Smooth muscle cell (in vitro differentiated cells): ENCODE measurements around the gene KREMEN2. TPM values are rescaled to one million over a fixed set of nuclear protein-coding genes. Genes with fewer than 3 reads are reported as not detected.

Experiments
- DNase-seq: peaks from one replicate; lab custom pipeline; 2025; ENCODE audit not compliant: unreplicated experiment; lab: John Stamatoyannopoulos, UW
- H2AFZ ChIP-seq: fragments of 200-600 bp; sonication (generic); 2 replicates; pipeline ENCODE4 v1.6.0; 2016; ENCODE audit warnings: antibody characterized with exemption, low read depth, mild to moderate bottlenecking
- H3F3A ChIP-seq: fragments of 200-600 bp; sonication (generic); 2 replicates; pipeline ENCODE4 v1.6.0; 2017; ENCODE audit warnings: antibody characterized with exemption, low read depth
- H3K27ac ChIP-seq: fragments of 200-600 bp; sonication (generic); 2 replicates; pipeline ENCODE4 v1.5.1; 2016; ENCODE audit warnings: low read depth, mild to moderate bottlenecking
- H3K27me3 ChIP-seq: fragments of 200-600 bp; sonication (generic); 2 replicates; pipeline ENCODE4 v1.6.1; 2016; ENCODE audit warnings: low read depth, mild to moderate bottlenecking
- H3K36me3 ChIP-seq: fragments of 200-600 bp; sonication (generic); 2 replicates; pipeline ENCODE4 v1.5.1; 2016; ENCODE audit warnings: low read depth
- H3K4me1 ChIP-seq: fragments of 200-600 bp; sonication (generic); 2 replicates; pipeline ENCODE4 v1.5.1; 2016; ENCODE audit warnings: low read depth
- H3K4me2 ChIP-seq: fragments of 200-600 bp; sonication (generic); 2 replicates; pipeline ENCODE4 v1.6.0; 2016; ENCODE audit warnings: mild to moderate bottlenecking
- H3K4me3 ChIP-seq: fragments of 200-600 bp; sonication (generic); 2 replicates; pipeline ENCODE4 v1.5.1; 2016; ENCODE audit warnings: mild to moderate bottlenecking
- H3K79me2 ChIP-seq: fragments of 200-600 bp; sonication (generic); 2 replicates; pipeline ENCODE4 v1.6.0; 2016; ENCODE audit warnings: low read depth, mild to moderate bottlenecking
- H3K9ac ChIP-seq: fragments of 200-600 bp; sonication (generic); 2 replicates; pipeline ENCODE4 v1.6.0; 2016; ENCODE audit warnings: low read depth
- H3K9me3 ChIP-seq: fragments of 200-600 bp; sonication (generic); replicated peaks from 2 replicates; pipeline ENCODE4 v1.5.1; 2016; ENCODE audit warnings: low read depth
- H4K20me1 ChIP-seq: fragments of 200-600 bp; sonication (generic); 2 replicates; pipeline ENCODE4 v1.6.0; 2016; ENCODE audit warnings: low read depth
- WGBS: methylation state at CpG from one replicate; pipeline ENCODE4 v1.1.7; 2016; ENCODE audit warnings: low lambda C conversion rate; 5-methylcytosine and 5-hydroxymethylcytosine counted together
- polyA plus RNA-seq: library from polyadenylated mRNA; unstranded; fragments of >200 nt; fragmentation: Nextera tagmentation; extraction: Ambion mirVana; gene quantifications from 2 replicates; pipeline ENCODE4 v1.2.1, GENCODE V29; 2016
- total RNA-seq: library from RNA; depleted of rRNA; stranded (reverse); fragments of >200 nt; gene quantifications from 2 replicates; pipeline ENCODE4 v1.2.3, GENCODE V29; 2014
- TF ChIP-seq, protein P1 (sequence below): fragments of 200-600 bp; sonication (generic); IDR thresholded peaks from 2 replicates; pipeline ENCODE4 v1.5.1; 2017; ENCODE audit warnings: borderline replicate concordance, mild to moderate bottlenecking, antibody characterized with exemption; ENCODE audit not compliant: insufficient read depth, poor library complexity, severe bottlenecking

Gene KREMEN2
- total and polyA plus RNA-seq, 2 experiments from 2014 or later: 0.27 to 2.0 TPM

DNA sequence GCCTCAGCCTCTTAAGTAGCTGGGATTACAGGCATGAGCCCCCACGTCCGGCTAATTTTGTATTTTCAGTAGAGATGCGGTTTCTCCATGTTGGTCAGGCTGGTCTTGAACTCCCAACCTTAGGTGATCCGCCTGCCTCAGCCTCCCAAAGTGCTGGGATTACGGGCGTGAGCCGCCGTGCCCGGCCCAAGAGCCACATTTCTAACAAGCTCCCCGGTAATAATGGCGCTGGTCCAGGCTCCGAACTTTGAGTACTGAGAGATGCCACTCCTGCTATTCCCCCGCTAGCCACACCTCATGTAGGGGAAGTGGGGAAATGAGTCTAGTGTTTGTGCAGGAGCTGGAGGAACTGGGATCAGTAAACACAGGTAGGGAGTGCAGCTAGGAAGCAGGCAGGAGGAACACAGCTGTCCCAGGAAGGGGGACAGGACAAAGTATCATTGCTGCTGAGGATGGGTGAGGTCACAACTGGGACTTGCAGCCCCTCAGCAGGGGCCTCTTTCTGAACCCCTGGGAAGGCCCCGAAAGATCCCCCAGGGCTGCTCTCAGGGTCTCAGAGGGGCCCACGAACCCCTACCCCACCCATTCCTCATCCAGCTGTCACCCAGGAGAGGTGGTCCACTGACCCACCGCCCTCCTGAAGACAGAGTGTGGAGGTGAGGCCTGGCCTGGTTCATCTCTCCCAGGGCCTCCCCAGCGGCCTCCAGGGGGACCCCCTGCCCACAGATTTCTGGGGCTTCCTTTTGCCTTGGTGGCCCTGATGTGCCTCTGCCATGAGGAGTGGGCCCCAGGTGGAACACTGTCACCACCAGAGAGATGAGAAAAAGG is 3.7 kb upstream of the KREMEN2 start:
- no peaks in the 10 kb centered on the region for H3K9me3 ChIP-seq

DNA sequence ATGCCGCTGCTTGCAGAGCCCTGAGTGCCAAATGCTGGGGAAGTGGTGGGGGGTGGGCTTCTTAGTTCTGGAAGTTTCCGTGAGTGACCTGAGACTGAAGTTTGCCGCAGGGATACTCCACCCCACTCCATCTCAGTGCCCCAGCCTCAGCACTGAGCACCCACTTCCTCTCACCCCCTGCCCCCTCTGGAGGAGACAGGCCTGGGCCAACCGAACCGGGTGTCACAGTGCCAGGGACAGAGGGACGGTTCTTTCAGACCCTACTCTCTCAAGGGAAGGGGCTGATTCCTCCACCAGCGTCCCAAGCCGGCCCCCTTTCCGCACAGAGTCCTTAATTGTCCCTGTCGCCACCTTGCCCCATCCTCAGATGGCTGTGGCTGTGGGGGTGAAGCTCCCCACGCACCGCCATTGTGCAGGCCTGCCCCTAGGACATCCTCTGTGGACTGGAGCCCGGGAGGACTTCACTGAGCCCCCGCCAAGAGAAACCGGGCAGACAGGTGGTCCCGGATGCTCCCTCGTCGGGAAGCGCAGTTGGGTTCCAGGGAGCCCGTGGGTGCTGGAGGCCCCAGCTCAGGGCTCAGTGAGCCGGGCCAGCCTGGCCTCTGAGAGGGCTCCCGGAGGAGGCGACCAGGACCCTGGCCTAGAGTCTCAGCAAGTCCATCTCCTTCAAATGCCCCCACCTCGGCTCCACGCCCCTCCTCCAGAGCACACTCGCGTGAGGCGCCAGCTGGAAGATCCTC is 1.6 kb upstream of the KREMEN2 start:
- Histone ChIP-seq H4K20me1 (no peaks in the 10 kb centered on the region), H3K4me1 (peaks cover 18% of the 10 kb centered on the region), H3K4me2 (no peak overlapping the region), H3K9me3 (no peaks in the 10 kb centered on the region), H2AFZ (no peak overlapping the region), H3K27ac (no peak overlapping the region), H3K79me2 (no peaks in the 10 kb centered on the region), H3K4me3 (no peak overlapping the region), H3K36me3 (no peaks in the 10 kb centered on the region), H3F3A (no peaks in the 10 kb centered on the region), H3K9ac (no peak overlapping the region), H3K27me3 (peaks cover 52% of the 10 kb centered on the region)
- no peak for DNase-seq
- TF ChIP-seq, protein P1, sequence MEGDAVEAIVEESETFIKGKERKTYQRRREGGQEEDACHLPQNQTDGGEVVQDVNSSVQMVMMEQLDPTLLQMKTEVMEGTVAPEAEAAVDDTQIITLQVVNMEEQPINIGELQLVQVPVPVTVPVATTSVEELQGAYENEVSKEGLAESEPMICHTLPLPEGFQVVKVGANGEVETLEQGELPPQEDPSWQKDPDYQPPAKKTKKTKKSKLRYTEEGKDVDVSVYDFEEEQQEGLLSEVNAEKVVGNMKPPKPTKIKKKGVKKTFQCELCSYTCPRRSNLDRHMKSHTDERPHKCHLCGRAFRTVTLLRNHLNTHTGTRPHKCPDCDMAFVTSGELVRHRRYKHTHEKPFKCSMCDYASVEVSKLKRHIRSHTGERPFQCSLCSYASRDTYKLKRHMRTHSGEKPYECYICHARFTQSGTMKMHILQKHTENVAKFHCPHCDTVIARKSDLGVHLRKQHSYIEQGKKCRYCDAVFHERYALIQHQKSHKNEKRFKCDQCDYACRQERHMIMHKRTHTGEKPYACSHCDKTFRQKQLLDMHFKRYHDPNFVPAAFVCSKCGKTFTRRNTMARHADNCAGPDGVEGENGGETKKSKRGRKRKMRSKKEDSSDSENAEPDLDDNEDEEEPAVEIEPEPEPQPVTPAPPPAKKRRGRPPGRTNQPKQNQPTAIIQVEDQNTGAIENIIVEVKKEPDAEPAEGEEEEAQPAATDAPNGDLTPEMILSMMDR: no peak
- 63% methylated on average over 27 of the region's 28 CpGs for WGBS

More for the DNA sequence above, 3.7 kb upstream of the KREMEN2 start:
- WGBS: 83% methylated on average over 17 of the region's 17 CpGs
- Histone ChIP-seq H2AFZ (no peak overlapping the region), H3K36me3 (no peaks in the 10 kb centered on the region), H3K27ac (no peak overlapping the region), H3F3A (no peaks in the 10 kb centered on the region), H3K4me1 (peaks cover 18% of the 10 kb centered on the region), H4K20me1 (no peaks in the 10 kb centered on the region), H3K9ac (no peak overlapping the region), H3K27me3 (peaks cover 31% of the 10 kb centered on the region), H3K4me2 (no peak overlapping the region), H3K4me3 (no peak overlapping the region), H3K79me2 (no peaks in the 10 kb centered on the region)
- TF ChIP-seq, protein P1: no peak
- DNase-seq: no peak

DNA sequence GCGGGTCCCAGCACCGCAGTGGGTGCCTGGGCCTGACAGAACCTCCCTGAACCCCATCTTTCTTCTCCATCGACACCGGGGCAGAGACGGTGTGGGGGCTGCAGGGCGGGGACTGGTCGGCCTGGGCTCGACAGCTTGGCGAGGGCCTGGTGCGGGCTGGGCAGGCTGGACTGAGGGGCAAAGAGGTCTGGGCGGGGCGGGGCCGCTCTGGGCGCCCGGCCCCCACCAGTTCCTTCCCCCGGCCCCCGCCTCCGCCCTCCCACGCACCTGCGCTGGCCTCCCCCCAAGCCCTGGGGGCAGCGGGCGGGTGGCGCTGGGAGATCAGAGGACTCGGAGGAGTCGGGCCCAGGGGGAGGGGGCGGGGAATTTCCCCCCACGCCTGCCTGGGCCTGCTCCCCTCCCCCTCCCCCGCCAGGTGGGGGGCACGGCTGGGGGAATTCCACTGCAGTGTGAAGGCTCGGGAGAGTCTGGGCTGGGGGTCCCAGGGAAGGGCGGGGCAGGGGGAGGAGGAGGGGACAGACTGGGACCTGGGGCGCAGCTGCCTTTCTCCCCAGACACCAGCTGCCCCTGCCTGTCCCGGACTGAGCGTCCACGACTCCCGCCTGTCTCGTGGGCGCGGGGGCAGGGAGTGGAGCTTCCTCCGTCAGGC is 877 bp upstream of the KREMEN2 start:
- 6% methylated on average over 18 of the region's 40 CpGs for WGBS
- peaks cover 18% of the 10 kb centered on the region for H3K4me1 ChIP-seq
- no peak overlapping the region for H2AFZ ChIP-seq
- H3K79me2 ChIP-seq: no peaks in the 10 kb centered on the region
- no peak overlapping the region for H3K27ac ChIP-seq
- peak overlapping the region; percentile 90 for H3K4me2 ChIP-seq
- H4K20me1 ChIP-seq: no peaks in the 10 kb centered on the region
- peaks cover 57% of the 10 kb centered on the region for H3K27me3 ChIP-seq
- no peaks in the 10 kb centered on the region for H3F3A ChIP-seq
- DNase-seq: no peak
- no peak overlapping the region for H3K9ac ChIP-seq
- TF ChIP-seq, protein P1: no peak
- peak overlapping the region; percentile 50 for H3K4me3 ChIP-seq
- H3K9me3 ChIP-seq: no peaks in the 10 kb centered on the region
- H3K36me3 ChIP-seq: no peaks in the 10 kb centered on the region
